HCT116 (cell line): ENCODE data around the gene AKAP12. TPM values are rescaled to one million over a fixed set of nuclear protein-coding genes. Genes with fewer than 3 reads are reported as not detected.

Experiments
- ATAC-seq: fragments of 200-7000 bp; cut with Tn5 transposase; 2 replicates; pipeline ENCODE4 v1.9.1; 2020; ENCODE audit warnings: mild to moderate bottlenecking, moderate library complexity
- BruUV-seq: library from RNA; stranded (reverse); fragments of 400-500 nt; replicated peaks from 2 replicates; lab custom pipeline; 2021; lab: Mats Ljungman, UMichigan
- CTCF ChIA-PET: fragments of 300-600 bp; sonication (Branson Sonifier 250); formaldehyde crosslinking; loops from one replicate; lab custom pipeline; 2021; ENCODE audit warnings: antibody characterized with exemption; lab: Charles Lee
- POLR2A ChIA-PET: fragments of 300-600, 350-600 bp; sonication (Branson Sonifier 250); formaldehyde crosslinking; loops from one replicate; lab custom pipeline; 2021; ENCODE audit warnings: antibody characterized with exemption; lab: Charles Lee
- RAD21 ChIA-PET, 2 experiments: fragments of 300-600 bp; sonication (Branson Sonifier 250); formaldehyde crosslinking; loops; one replicate each; lab custom pipeline; 2023; ENCODE audit warnings: low total read pairs in 2 of 2; ENCODE audit not compliant: uncharacterized antibody in 2 of 2, unreplicated experiment in 2 of 2, low non-redundant PET in 1 of 2; lab: Charles Lee
- DNase-seq: peaks from one replicate; pipeline ENCODE4 v3.0.0-alpha.2; 2010; ENCODE audit warnings: low read depth, low spot score
- H2AFZ ChIP-seq: fragments of 200-600 bp; shearing (Covaris generic), sonication (generic); 2 replicates; pipeline ENCODE4 v1.6.1; 2017; ENCODE audit warnings: low read depth, mixed run types, mixed read lengths, antibody characterized with exemption, low read length; ENCODE audit not compliant: poor library complexity, severe bottlenecking
- H3K27ac ChIP-seq: 2 replicates; pipeline ENCODE4 v1.5.1; 2012; ENCODE audit warnings: low read depth, low read length
- H3K27me3 ChIP-seq: fragments of 200-600 bp; sonication (generic); 2 replicates; pipeline ENCODE4 v1.6.1; 2016; ENCODE audit warnings: mixed run types, low read length, mixed read lengths; ENCODE audit not compliant: insufficient read depth
- H3K36me3 ChIP-seq, 2 experiments: fragments of 200-500 bp in 1 of 2; fragments of 200-600 bp in 1 of 2; sonication (Bioruptor generic) in 1 of 2; sonication (generic) in 1 of 2; 2 replicates each; pipeline versions ENCODE4 v1.5.1 to v1.6.1; 2014 to 2016; ENCODE audit warnings: low read length in 2 of 2, inconsistent platforms in 1 of 2, mixed read lengths in 1 of 2, mixed run types in 1 of 2; ENCODE audit not compliant: insufficient read depth in 2 of 2, control insufficient read depth in 1 of 2
- H3K4me1 ChIP-seq, 2 experiments: fragments of 200-600 bp in 1 of 2; sonication (generic) in 1 of 2; 2 replicates each; pipeline versions ENCODE4 v1.5.1 to v1.6.1; 2012 to 2017; ENCODE audit warnings: low read length in 2 of 2, inconsistent platforms in 1 of 2, mild to moderate bottlenecking in 1 of 2, mixed read lengths in 1 of 2, mixed run types in 1 of 2, moderate library complexity in 1 of 2; ENCODE audit not compliant: insufficient read depth in 2 of 2, control insufficient read depth in 1 of 2
- H3K4me2 ChIP-seq: fragments of 200-600 bp; sonication (generic); 2 replicates; pipeline ENCODE4 v1.6.1; 2017; ENCODE audit warnings: mixed run types, low read length, mixed read lengths
- H3K4me3 ChIP-seq, 2 experiments: fragments of 200-600 bp in 1 of 2; sonication (generic) in 1 of 2; replicated peaks in 1 of 2; 2 replicates each; pipeline ENCODE4 v1.5.1; 2011 to 2016; ENCODE audit warnings: low read length in 2 of 2, control low read depth in 1 of 2, low read depth in 1 of 2, mild to moderate bottlenecking in 1 of 2, mixed read lengths in 1 of 2, mixed run types in 1 of 2
- H3K79me2 ChIP-seq: fragments of 200-600 bp; sonication (generic); 2 replicates; pipeline ENCODE4 v1.6.1; 2017; ENCODE audit warnings: mild to moderate bottlenecking, mixed run types, low read length, moderate library complexity, mixed read lengths; ENCODE audit not compliant: insufficient read depth
- H3K9ac ChIP-seq: fragments of 200-600 bp; sonication (generic); 2 replicates; pipeline ENCODE4 v1.6.1; 2016; ENCODE audit warnings: low read length, mixed read lengths
- H3K9me2 ChIP-seq: fragments of 200-600 bp; sonication (generic), shearing (Covaris generic); 2 replicates; pipeline ENCODE4 v1.6.1; 2017; ENCODE audit warnings: mixed run types, mild to moderate bottlenecking, moderate library complexity; ENCODE audit not compliant: insufficient read depth
- H3K9me3 ChIP-seq, 2 experiments: fragments of 200-500 bp in 1 of 2; fragments of 200-600 bp in 1 of 2; sonication (Bioruptor generic) in 1 of 2; sonication (generic) in 1 of 2; 2 replicates each; pipeline ENCODE4 v1.6.1; 2014 to 2017; ENCODE audit warnings: low read length in 2 of 2, mixed read lengths in 2 of 2, inconsistent platforms in 1 of 2, low read depth in 1 of 2, mild to moderate bottlenecking in 1 of 2, mixed run types in 1 of 2, moderate library complexity in 1 of 2; ENCODE audit not compliant: control insufficient read depth in 1 of 2, insufficient read depth in 1 of 2
- H4K20me1 ChIP-seq: fragments of 200-600 bp; sonication (generic), shearing (Covaris generic); 2 replicates; pipeline ENCODE4 v1.6.1; 2017; ENCODE audit warnings: mixed run types, mild to moderate bottlenecking, moderate library complexity; ENCODE audit not compliant: insufficient read depth
- ATF3 ChIP-seq: IDR thresholded peaks from 2 replicates; pipeline ENCODE4 v1.6.1; 2012
- CBX3 ChIP-seq: IDR thresholded peaks from 2 replicates; pipeline ENCODE4 v1.6.1; 2012; ENCODE audit warnings: low read depth
- CEBPB ChIP-seq: IDR thresholded peaks from 2 replicates; pipeline ENCODE4 v1.6.1; 2012; ENCODE audit warnings: low read depth
- CTCF ChIP-seq, 3 experiments: fragments of 200-600 bp in 1 of 3; sonication (generic) in 1 of 3; IDR thresholded peaks in 2 of 3; conservative IDR thresholded peaks in 1 of 3; 2 replicates each; pipeline ENCODE4 v1.5.1; 2012 to 2017; ENCODE audit warnings: low read depth in 2 of 3, low read length in 2 of 3, antibody characterized with exemption in 1 of 3, borderline replicate concordance in 1 of 3, control low read depth in 1 of 3, mild to moderate bottlenecking in 1 of 3, mixed read lengths in 1 of 3, mixed run types in 1 of 3, moderate library complexity in 1 of 3; ENCODE audit not compliant: insufficient read depth in 1 of 3
- EGR1 ChIP-seq: IDR thresholded peaks from 2 replicates; pipeline ENCODE4 v1.6.1; 2012; ENCODE audit warnings: low read depth
- ELF1 ChIP-seq: IDR thresholded peaks from 2 replicates; pipeline ENCODE4 v1.6.1; 2012; ENCODE audit warnings: low read depth, borderline replicate concordance
- EZH2 ChIP-seq: fragments of 200-600 bp; sonication (generic); IDR thresholded peaks from 2 replicates; pipeline ENCODE4 v1.6.1; 2017; ENCODE audit warnings: antibody characterized with exemption, mixed run types
- EZH2phosphoT487 ChIP-seq: fragments of 200-600 bp; IDR thresholded peaks from 2 replicates; pipeline ENCODE4 v1.6.1; 2018; ENCODE audit warnings: antibody characterized with exemption, borderline replicate concordance
- FOSL1 ChIP-seq: IDR thresholded peaks from 2 replicates; pipeline ENCODE4 v1.6.1; 2012; ENCODE audit warnings: low read depth
- JUND ChIP-seq: IDR thresholded peaks from 2 replicates; pipeline ENCODE4 v1.6.1; 2012
- POLR2A ChIP-seq: IDR thresholded peaks from 2 replicates; pipeline ENCODE4 v1.7.0; 2011; ENCODE audit warnings: borderline replicate concordance; ENCODE audit not compliant: insufficient read depth, insufficient read length; ENCODE audit errors: extremely low read depth
- POLR2AphosphoS5 ChIP-seq: IDR thresholded peaks from 2 replicates; pipeline ENCODE4 v1.6.1; 2011; ENCODE audit warnings: mild to moderate bottlenecking, low read depth, low read length, moderate library complexity
- RAD21 ChIP-seq: IDR thresholded peaks from 2 replicates; pipeline ENCODE4 v1.6.1; 2012; ENCODE audit warnings: low read depth, mild to moderate bottlenecking
- SP1 ChIP-seq: IDR thresholded peaks from 2 replicates; pipeline ENCODE4 v1.6.1; 2012; ENCODE audit warnings: low read depth
- SRF ChIP-seq: IDR thresholded peaks from 2 replicates; pipeline ENCODE4 v1.6.1; 2012; ENCODE audit warnings: low read depth
- TCF7L2 ChIP-seq: IDR thresholded peaks from 2 replicates; pipeline ENCODE4 v1.7.0; 2011; ENCODE audit warnings: borderline replicate concordance, inconsistent platforms; ENCODE audit not compliant: insufficient read depth, insufficient read length; ENCODE audit errors: extremely low read depth
- ZBTB33 ChIP-seq: IDR thresholded peaks from 2 replicates; pipeline ENCODE4 v1.6.1; 2011; ENCODE audit warnings: mild to moderate bottlenecking, low read length, moderate library complexity; ENCODE audit not compliant: insufficient replicate concordance; ENCODE audit errors: extremely low read depth
- ZFX ChIP-seq: fragments of 450-650 bp; IDR thresholded peaks from 2 replicates; pipeline ENCODE4 v1.6.1; 2017
- ZNF274 ChIP-seq: fragments of 200-500 bp; sonication (Bioruptor generic); IDR thresholded peaks from 2 replicates; pipeline ENCODE4 v1.6.1; 2014; ENCODE audit warnings: mild to moderate bottlenecking, low read depth, low read length, inconsistent platforms
- intact Hi-C: fragments of 100-400 bp; cut with micrococcal nuclease; formaldehyde crosslinking; loops from 2 replicates; pipeline ENCODE4 v1.10.0; 2022
- total RNA-seq: library from RNA; stranded (reverse); gene quantifications from one replicate; pipeline ENCODE4 v1.2.1, GENCODE V29; 2021; ENCODE audit not compliant: unreplicated experiment
- TF ChIP-seq, protein P1 (sequence below): IDR thresholded peaks from 2 replicates; pipeline ENCODE4 v1.6.1; 2012

AKAP12 gene
- total RNA-seq, 1 experiment from 2014 or later, result 1,220 TPM

GRCh38 chr6:151254451-151255081 lies 14.8 kb downstream of the AKAP12 start:
- POLR2A ChIA-PET, result no interaction called here

More at GRCh38 chr6:151254451-151255081, 14.8 kb downstream of the AKAP12 start:
- peaks cover 0 to 41% of the 10 kb centered on the region in 2 experiments; a peak in 2 of 4 replicates for H3K4me1 ChIP-seq
- ATAC-seq (no peak), DNase-seq (no peak)
- TF ChIP-seq ELF1 (no peak), CBX3 (no peak), SRF (no peak), TCF7L2 (no peak), ZFX (no peak), CEBPB (no peak), FOSL1 (no peak), POLR2A (no peak), ZBTB33 (no peak), JUND (no peak), ATF3 (no peak), RAD21 (no peak), SP1 (no peak), ZNF274 (no peak), CTCF (IDR thresholded peaks at IDR 0.05 in 2 of 3, conservative IDR thresholded peaks at IDR 0.05 in 1 of 3; ENCODE audit: borderline replicate concordance in 1 of 3, insufficient read depth in 1 of 3, low read depth in 2 of 3, low read length in 2 of 3) (no peak), EGR1 (no peak), EZH2phosphoT487 (no peak), EZH2 (no peak), POLR2AphosphoS5 (no peak)
- TF ChIP-seq, protein P1, sequence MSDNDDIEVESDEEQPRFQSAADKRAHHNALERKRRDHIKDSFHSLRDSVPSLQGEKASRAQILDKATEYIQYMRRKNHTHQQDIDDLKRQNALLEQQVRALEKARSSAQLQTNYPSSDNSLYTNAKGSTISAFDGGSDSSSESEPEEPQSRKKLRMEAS, result no peak
- H3K9me2 ChIP-seq, result no peaks in the 10 kb centered on the region
- no peak overlapping the region for H2AFZ ChIP-seq
- intact Hi-C loops, result no loop called here
- RAD21 ChIA-PET, result no interaction called here
- no peak overlapping the region for H3K4me2 ChIP-seq
- H3K79me2 ChIP-seq, result peaks cover 98% of the 10 kb centered on the region
- H3K27me3 ChIP-seq, result no peaks in the 10 kb centered on the region
- CTCF ChIA-PET, result no interaction called here
- no peak overlapping the region for H3K9ac ChIP-seq
- no peaks in the 10 kb centered on the region for H3K9me3 ChIP-seq
- H3K4me3 ChIP-seq, result no peak overlapping the region
- H3K27ac ChIP-seq, result no peak overlapping the region
- H4K20me1 ChIP-seq, result peaks cover 5% of the 10 kb centered on the region; the same call in 1 of the 2 replicates
- BruUV-seq, result no TSS peak
- H3K36me3 ChIP-seq, result peaks cover 0 to 7% of the 10 kb centered on the region in 2 experiments; a peak in 1 of 4 replicates
